GM23338 (cell line): Measurements from ENCODE around the gene COL18A1. TPM values are rescaled to one million over a fixed set of nuclear protein-coding genes. Genes with fewer than 3 reads are reported as not detected.

Source experiments
- ATAC-seq: fragments of 200-7000 bp; cut with Tn5 transposase; 3 replicates; pipeline ENCODE4 v1.9.1; 2020
- DNase-seq: peaks from one replicate; pipeline ENCODE4 v3.0.0-alpha.2; 2015; ENCODE audit warnings: low spot score
- H2AFZ ChIP-seq: fragments of 200-600 bp; sonication (generic); 2 replicates; pipeline ENCODE4 v1.8.0; 2016; ENCODE audit warnings: antibody characterized with exemption, mild to moderate bottlenecking, moderate library complexity
- H3F3A ChIP-seq: fragments of 200-600 bp; sonication (generic); replicated peaks from 2 replicates; pipeline ENCODE4 v1.8.0; 2017; ENCODE audit warnings: antibody characterized with exemption, mixed run types, low read depth
- H3K27ac ChIP-seq: fragments of 200-600 bp; sonication (generic); 2 replicates; pipeline ENCODE4 v1.6.1; 2016; ENCODE audit warnings: low read depth
- H3K27me3 ChIP-seq: fragments of 200-600 bp; sonication (generic); 2 replicates; pipeline ENCODE4 v1.8.0; 2016; ENCODE audit warnings: mild to moderate bottlenecking, mixed run types, moderate library complexity; ENCODE audit not compliant: insufficient read depth
- H3K36me3 ChIP-seq: fragments of 200-600 bp; sonication (generic); 2 replicates; pipeline ENCODE4 v1.8.0; 2016; ENCODE audit warnings: mild to moderate bottlenecking; ENCODE audit not compliant: insufficient read depth
- H3K4me1 ChIP-seq: fragments of 200-600 bp; sonication (generic); 2 replicates; pipeline ENCODE4 v1.8.0; 2016; ENCODE audit warnings: mild to moderate bottlenecking, moderate library complexity; ENCODE audit not compliant: insufficient read depth
- H3K4me2 ChIP-seq: fragments of 200-600 bp; sonication (generic); 2 replicates; pipeline ENCODE4 v1.7.1; 2017; ENCODE audit warnings: mixed run types
- H3K4me3 ChIP-seq: fragments of 200-600 bp; sonication (generic); 2 replicates; pipeline ENCODE4 v1.6.1; 2016; ENCODE audit warnings: mixed run types
- H3K79me2 ChIP-seq: fragments of 200-600 bp; sonication (generic); replicated peaks from 2 replicates; pipeline ENCODE4 v1.8.0; 2017; ENCODE audit warnings: mild to moderate bottlenecking; ENCODE audit not compliant: insufficient read depth
- H3K9me2 ChIP-seq: fragments of 200-600 bp; sonication (generic); 2 replicates; pipeline ENCODE4 v1.8.0; 2017; ENCODE audit not compliant: insufficient read depth
- H4K20me1 ChIP-seq: fragments of 200-600 bp; sonication (generic); replicated peaks from 2 replicates; pipeline ENCODE4 v1.8.0; 2017; ENCODE audit warnings: mild to moderate bottlenecking; ENCODE audit not compliant: insufficient read depth
- H3K27ac Mint-ChIP-seq: 2 replicates; pipeline ENCODE4 v1.8.0; 2020; ENCODE audit warnings: inconsistent platforms, mild to moderate bottlenecking, moderate library complexity, mixed read lengths
- H3K27me3 Mint-ChIP-seq: 3 replicates; pipeline ENCODE4 v1.8.0; 2022; ENCODE audit warnings: low read depth, mild to moderate bottlenecking, moderate library complexity, mixed read lengths, inconsistent platforms; ENCODE audit not compliant: insufficient read depth, poor library complexity
- H3K36me3 Mint-ChIP-seq: 3 replicates; pipeline ENCODE4 v1.8.0; 2021; ENCODE audit warnings: low read depth, mild to moderate bottlenecking, inconsistent platforms, moderate library complexity, mixed read lengths
- H3K4me1 Mint-ChIP-seq: 3 replicates; pipeline ENCODE4 v1.8.0; 2020; ENCODE audit warnings: mild to moderate bottlenecking, inconsistent platforms, mixed read lengths
- H3K4me3 Mint-ChIP-seq: 3 replicates; pipeline ENCODE4 v1.8.0; 2021; ENCODE audit warnings: moderate library complexity, mild to moderate bottlenecking, inconsistent platforms, mixed read lengths
- H3K9me3 Mint-ChIP-seq: 3 replicates; pipeline ENCODE4 v1.8.0; 2020; ENCODE audit warnings: moderate library complexity, mild to moderate bottlenecking, inconsistent platforms, mixed read lengths
- CREB1 ChIP-seq: fragments of 250-450 bp; sonication (Bioruptor Pico); IDR thresholded peaks from 2 replicates; pipeline ENCODE4 v1.5.0; 2020; ENCODE audit warnings: low read depth, mild to moderate bottlenecking, moderate library complexity
- CTCF ChIP-seq, 2 experiments: fragments of 200-600 bp in 1 of 2; sonication (generic) in 1 of 2; conservative IDR thresholded peaks; 2 replicates each; pipeline versions ENCODE4 v1.5.1 to v1.6.1; 2016 to 2017; ENCODE audit warnings: antibody characterized with exemption in 2 of 2, low read depth in 2 of 2, mild to moderate bottlenecking in 2 of 2, moderate library complexity in 1 of 2
- ETS1 ChIP-seq: IDR thresholded peaks from 2 replicates; pipeline ENCODE4 v1.6.1; 2016; ENCODE audit warnings: antibody characterized with exemption
- EZH2 ChIP-seq: fragments of 200-600 bp; sonication (generic); IDR thresholded peaks from one replicate; pipeline ENCODE4 v1.8.0; 2017; ENCODE audit warnings: antibody characterized with exemption, mild to moderate bottlenecking, low read depth; ENCODE audit not compliant: unreplicated experiment
- EZH2phosphoT487 ChIP-seq: fragments of 200-600 bp; sonication (generic); IDR thresholded peaks from one replicate; pipeline ENCODE4 v1.8.1; 2018; ENCODE audit warnings: antibody characterized with exemption; ENCODE audit not compliant: unreplicated experiment
- JUNB ChIP-seq: IDR thresholded peaks from one replicate; pipeline ENCODE4 v1.6.1; 2016; ENCODE audit warnings: antibody characterized with exemption; ENCODE audit not compliant: unreplicated experiment
- NANOG ChIP-seq: IDR thresholded peaks from 2 replicates; pipeline ENCODE4 v1.6.1; 2016; ENCODE audit warnings: antibody characterized with exemption, borderline replicate concordance
- STAT1 ChIP-seq: IDR thresholded peaks from one replicate; pipeline ENCODE4 v1.6.1; 2016; ENCODE audit warnings: antibody characterized with exemption; ENCODE audit not compliant: unreplicated experiment
- ZNF114 ChIP-seq: fragments of 250-450 bp; sonication (Bioruptor Pico); IDR thresholded peaks from 2 replicates; pipeline ENCODE4 v1.5.0; 2020; ENCODE audit warnings: mild to moderate bottlenecking, moderate library complexity
- ZNF331 ChIP-seq: fragments of 250-450 bp; sonication (Bioruptor Pico); IDR thresholded peaks from 2 replicates; pipeline ENCODE4 v1.5.0; 2020; ENCODE audit warnings: low read depth, mild to moderate bottlenecking, moderate library complexity
- ZNF462 ChIP-seq: fragments of 250-450 bp; sonication (Bioruptor Pico); IDR thresholded peaks from 2 replicates; pipeline ENCODE4 v1.5.0; 2020; ENCODE audit warnings: mild to moderate bottlenecking, moderate library complexity
- polyA plus RNA-seq: library from polyadenylated mRNA; unstranded; fragments of >200 nt; fragmentation: Nextera tagmentation; extraction: Ambion mirVana; gene quantifications from 2 replicates; pipeline ENCODE4 v1.2.1, GENCODE V29; 2016
- total RNA-seq: library from RNA; depleted of rRNA; stranded (reverse); fragments of >200 nt; shearing (Covaris generic); gene quantifications from 2 replicates; pipeline ENCODE4 v1.2.3, GENCODE V29; 2014

Gene COL18A1
- total and polyA plus RNA-seq, 2 experiments from 2014 or later = 38.4 to 430 TPM

GRCh38 chr21:45417256-45417950 is 12.4 kb downstream of the COL18A1 start:
- no peak for DNase-seq
- H3K9me2 ChIP-seq = no peaks in the 10 kb centered on the region
- H2AFZ ChIP-seq = no peak overlapping the region
- ATAC-seq = no peak; the same call in 2 of the 3 replicates
- H4K20me1 ChIP-seq = peaks cover 47% of the 10 kb centered on the region
- H3F3A ChIP-seq = 0 out of 2 replicates have a peak, but pooled peaks cover 6% of the 10 kb centered on the region
- TF ChIP-seq NANOG (no peak), STAT1 (no peak), ZNF114 (CRISPR knock-in tag) (no peak), EZH2 (no peak), CREB1 (CRISPR knock-in tag) (no peak), CTCF (conservative IDR thresholded peaks at IDR 0.05; ENCODE audit: low read depth in 2 of 2) (no peak), ETS1 (no peak), ZNF462 (CRISPR knock-in tag) (no peak), ZNF331 (no peak), EZH2phosphoT487 (no peak), JUNB (no peak)
- peaks cover 100% of the 10 kb centered on the region for H3K79me2 ChIP-seq
- H3K27ac ChIP-seq = peak overlapping the region; percentile 55
- Mint-ChIP-seq H3K27ac (peak overlapping the region; percentile 81), H3K27me3 (peaks cover 13% of the 10 kb centered on the region), H3K36me3 (peaks cover 4% of the 10 kb centered on the region), H3K9me3 (no peaks in the 10 kb centered on the region), H3K4me1 (peaks cover 60% of the 10 kb centered on the region), H3K4me3 (peak overlapping the region; percentile 54; the same call in 2 of the 3 replicates)
- no peaks in the 10 kb centered on the region for H3K36me3 ChIP-seq
- no peaks in the 10 kb centered on the region for H3K27me3 ChIP-seq
- H3K4me2 ChIP-seq = peak overlapping the region; percentile 69; the same call in 1 of the 2 replicates
- no peak overlapping the region; the same call in 1 of the 2 replicates for H3K4me3 ChIP-seq
- H3K4me1 ChIP-seq = peaks cover 42% of the 10 kb centered on the region
